ENCODE data around the gene FHL5. TPM values are rescaled to one million over a fixed set of nuclear protein-coding genes. Genes with fewer than 3 reads are reported as not detected.
"Not testable (repeated sequence)": the region's sequence is repeated elsewhere in the genome, so short reads cannot be mapped to it uniquely, and the experiment has no call there.

The FHL5 gene
- total RNA-seq, 8 experiments from 2014 or later: 2.7 TPM; not detected in 7

DNA sequence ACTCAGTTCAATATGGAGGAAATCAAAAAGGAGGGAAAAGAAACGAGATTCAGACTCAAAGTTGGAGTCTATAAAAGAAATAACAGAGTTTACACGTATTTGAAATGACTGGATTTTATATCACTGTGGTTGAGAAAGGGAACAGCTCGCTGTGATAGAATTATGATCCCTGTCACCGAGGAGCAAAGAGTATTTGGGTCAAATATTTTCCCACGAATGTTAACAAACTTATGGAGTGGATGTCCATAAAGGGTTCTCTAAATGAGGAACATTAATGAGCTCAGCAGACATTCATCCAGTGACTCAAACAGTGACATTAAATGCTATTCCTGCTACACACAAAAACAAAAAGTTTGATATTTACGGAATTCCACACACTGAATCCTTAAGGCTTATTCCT lies 57.9 kb downstream of the FHL5 start:
- in situ Hi-C loops (cut with MboI; ENCODE audit: low pct_unique_long_range_greater_than_20kb in 2 of 9, low sequenced_read_pairs in 9 of 9, unreplicated experiment in 9 of 9): loop anchor here in 3 of 9 experiments (10.0 to 25.0 kb wide), 3 partner anchors 274 to 441 kb away; partner anchors contain the start of gene NDUFAF4 (in 1 of the 3)
- H3K27ac ChIP-seq: no peak overlapping the region
- WGBS, 10 experiments: 11 to 92% (median 73%) methylated on average over 5 to 6 of the region's 6 CpGs

DNA sequence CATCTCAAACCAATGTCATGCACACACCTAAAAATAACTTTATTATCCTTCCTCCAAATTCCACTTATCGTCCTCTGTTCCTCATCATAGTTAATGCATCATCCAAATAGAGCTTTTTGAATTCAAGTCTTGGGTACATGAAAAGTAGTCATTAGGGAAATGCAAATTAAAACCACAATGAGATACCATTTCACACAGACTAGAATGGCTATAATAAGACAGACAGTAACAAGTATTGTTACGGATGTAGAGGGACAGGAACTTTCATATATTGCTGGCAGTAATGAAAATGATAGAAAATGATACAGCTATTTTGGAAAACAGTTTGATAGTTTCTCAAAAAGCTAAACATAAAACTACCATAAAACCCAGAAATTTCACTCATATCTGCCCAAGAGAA lies 59.1 kb downstream of the FHL5 start:
- in situ Hi-C loops (cut with MboI; ENCODE audit: low pct_unique_long_range_greater_than_20kb in 2 of 9, low sequenced_read_pairs in 9 of 9, unreplicated experiment in 9 of 9): loop anchor here in 3 of 9 experiments (10.0 to 25.0 kb wide), 3 partner anchors 273 to 440 kb away; partner anchors contain the start of gene NDUFAF4 (in 1 of the 3)
- no peak overlapping the region for H3K27ac ChIP-seq
- ATAC-seq (replicated peaks in 6 of 8): no peak
- H3K4me1 ChIP-seq (replicated peaks in 1 of 2): peaks cover 0 to 4% of the 10 kb centered on the region in 2 donors
- no peak overlapping the region for H3K4me3 ChIP-seq
- 0 to 100% (median 67%) methylated on average over 1 to 2 of the region's 2 CpGs; no CpG with 5 or more reads in 1 of the 10 experiments for WGBS, 10 experiments

More for the DNA sequence above, 57.9 kb downstream of the FHL5 start:
- ATAC-seq (replicated peaks in 6 of 8): no peak
- Histone ChIP-seq H3K4me1 (replicated peaks in 1 of 2) (peaks cover 0 to 14% of the 10 kb centered on the region in 2 donors), H3K4me3 (no peak overlapping the region)

DNA sequence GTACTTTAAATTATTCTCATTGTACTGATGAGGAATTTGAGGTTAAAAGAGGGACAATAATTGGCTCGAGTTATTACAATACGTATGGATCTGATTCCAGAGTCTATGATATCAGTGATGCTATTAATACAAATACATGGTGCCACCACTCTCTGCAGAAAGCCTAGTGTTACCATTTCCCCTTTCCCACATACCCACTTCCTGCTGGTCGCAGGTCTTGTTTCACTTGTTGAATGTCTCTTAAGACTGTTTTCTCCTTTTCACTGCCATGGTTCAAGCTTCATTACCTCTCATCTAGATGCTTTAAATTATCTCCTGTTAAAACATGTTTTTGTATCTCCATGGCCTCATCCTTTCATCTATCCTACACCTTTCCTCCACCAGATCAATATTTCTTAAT lies 62.0 kb downstream of the FHL5 start:
- Histone ChIP-seq H3K4me1 (replicated peaks in 1 of 2) (peaks cover 0 to 3% of the 10 kb centered on the region in 2 donors), H3K27ac (no peak overlapping the region), H3K4me3 (no peak overlapping the region)
- in situ Hi-C loops (cut with MboI; ENCODE audit: low pct_unique_long_range_greater_than_20kb in 2 of 9, low sequenced_read_pairs in 9 of 9, unreplicated experiment in 9 of 9): loop anchor here in 5 of 9 experiments (10.0 to 25.0 kb wide), 6 partner anchors 137 to 437 kb away; partner anchors contain the start of gene NDUFAF4 (in 3 of the 5)
- WGBS, 10 experiments: 0 to 100% (median 78%) methylated on average over 1 to 3 of the region's 3 CpGs; no CpG with 5 or more reads in 2 of the 10 experiments
- ATAC-seq (replicated peaks in 6 of 8): no peak

DNA sequence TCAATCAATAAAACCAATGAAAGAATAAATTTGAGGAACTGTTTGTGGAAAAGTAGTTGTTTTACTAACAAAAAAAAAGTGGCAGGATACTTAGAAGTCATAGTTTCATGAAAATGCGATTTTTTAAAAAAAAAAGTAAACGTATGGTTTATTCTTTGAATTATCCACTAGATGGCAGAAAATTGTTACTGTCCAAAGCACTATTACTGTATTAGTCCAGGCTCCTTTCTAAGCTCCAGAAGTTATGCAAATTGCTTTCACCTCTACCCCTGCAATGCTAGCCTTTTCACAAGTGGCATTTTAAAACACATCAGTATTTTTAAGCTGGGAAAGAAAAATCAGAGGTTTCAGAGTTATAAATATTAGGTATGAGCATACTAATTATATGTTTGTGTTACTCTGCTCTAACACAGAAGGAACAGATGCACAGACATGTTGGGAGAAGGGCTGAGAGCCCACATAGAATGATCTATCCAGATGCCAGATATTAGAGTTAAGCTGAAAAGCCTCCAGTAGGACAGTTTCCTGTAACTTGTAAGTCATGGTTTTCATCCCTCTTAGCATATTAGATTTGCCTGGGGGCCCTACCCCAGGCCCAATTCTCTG lies 63.9 kb downstream of the FHL5 start:
- in situ Hi-C loops (cut with MboI; ENCODE audit: low pct_unique_long_range_greater_than_20kb in 2 of 9, low sequenced_read_pairs in 9 of 9, unreplicated experiment in 9 of 9): loop anchor here in 5 of 9 experiments (10.0 to 25.0 kb wide), 6 partner anchors 135 to 435 kb away; partner anchors contain the start of gene NDUFAF4 (in 3 of the 5)
- peak; percentile 67 to 86 (median 77) for ATAC-seq (replicated peaks in 6 of 8)
- H3K27ac ChIP-seq: no peak overlapping the region
- 0 to 75% (median 16%) methylated on average over 1 to 2 of the region's 2 CpGs; no CpG with 5 or more reads in 1 of the 10 experiments for WGBS, 10 experiments
- H3K4me1 ChIP-seq (replicated peaks in 1 of 2): peaks cover 0 to 3% of the 10 kb centered on the region in 2 donors
- no peak overlapping the region for H3K4me3 ChIP-seq

DNA sequence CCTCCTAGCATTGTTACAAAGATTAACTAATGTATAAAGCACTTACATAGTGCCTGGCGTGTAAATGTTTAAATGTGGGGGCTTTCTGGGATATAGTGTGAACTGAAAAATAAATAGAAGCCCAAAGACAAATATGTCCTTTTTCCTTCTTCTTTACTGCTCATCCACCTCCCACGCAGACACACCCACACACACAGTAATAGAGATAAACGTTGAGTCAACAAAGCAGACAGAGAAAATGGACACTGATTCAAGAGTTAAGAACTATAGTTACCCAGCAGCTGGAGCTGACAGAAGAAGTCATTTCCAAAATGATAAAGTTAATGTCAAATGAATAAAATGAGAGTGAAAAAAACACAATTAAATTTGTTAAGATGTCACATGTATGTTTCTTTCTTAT lies 68.3 kb downstream of the FHL5 start:
- ATAC-seq (replicated peaks in 6 of 8): no peak
- in situ Hi-C loops (cut with MboI; ENCODE audit: low pct_unique_long_range_greater_than_20kb in 2 of 9, low sequenced_read_pairs in 9 of 9, unreplicated experiment in 9 of 9): loop anchor here in 3 of 9 experiments (25.0 kb wide), 4 partner anchors 131 to 431 kb away; partner anchors contain the start of gene NDUFAF4 (in 2 of the 3)
- peaks cover 0 to 3% of the 10 kb centered on the region in 2 donors for H3K4me1 ChIP-seq (replicated peaks in 1 of 2)
- 0 to 89% (median 55%) methylated on average over 2 to 3 of the region's 3 CpGs; no CpG with 5 or more reads in 2 of the 10 experiments for WGBS, 10 experiments
- H3K4me3 ChIP-seq: no peak overlapping the region
- no peak overlapping the region for H3K27ac ChIP-seq

DNA sequence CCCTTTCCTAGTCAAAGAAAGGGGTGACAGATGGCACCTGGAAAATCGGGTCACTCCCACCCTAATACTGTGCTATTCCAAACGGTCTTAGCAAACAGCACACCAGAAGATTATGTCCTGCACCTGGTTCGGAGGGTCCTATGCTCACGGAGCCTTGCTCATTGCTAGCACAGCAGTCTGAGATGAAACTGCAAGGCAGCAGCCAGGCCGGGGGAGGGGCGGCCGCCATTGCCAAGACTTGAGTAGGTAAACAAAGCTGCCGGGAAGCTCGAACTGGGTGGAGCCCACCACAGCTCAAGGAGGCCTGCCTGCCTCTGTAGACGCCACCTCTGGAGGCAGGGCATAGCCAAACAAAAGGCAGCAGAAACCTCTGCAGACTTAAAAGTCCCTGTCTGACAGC lies 75.1 kb downstream of the FHL5 start:
- not testable (repeated sequence) for H3K4me1 ChIP-seq (replicated peaks in 1 of 2); H3K27ac ChIP-seq; H3K4me3 ChIP-seq; ATAC-seq (replicated peaks in 6 of 8)
- in situ Hi-C loops (cut with MboI; ENCODE audit: low pct_unique_long_range_greater_than_20kb in 2 of 9, low sequenced_read_pairs in 9 of 9, unreplicated experiment in 9 of 9): loop anchor here in 3 of 9 experiments (25.0 kb wide), 4 partner anchors 124 to 424 kb away; partner anchors contain the start of gene NDUFAF4 (in 2 of the 3)
- WGBS, 10 experiments: 20% methylated on average over 1 of the region's 10 CpGs; no CpG with 5 or more reads in 9 of the 10 experiments

DNA sequence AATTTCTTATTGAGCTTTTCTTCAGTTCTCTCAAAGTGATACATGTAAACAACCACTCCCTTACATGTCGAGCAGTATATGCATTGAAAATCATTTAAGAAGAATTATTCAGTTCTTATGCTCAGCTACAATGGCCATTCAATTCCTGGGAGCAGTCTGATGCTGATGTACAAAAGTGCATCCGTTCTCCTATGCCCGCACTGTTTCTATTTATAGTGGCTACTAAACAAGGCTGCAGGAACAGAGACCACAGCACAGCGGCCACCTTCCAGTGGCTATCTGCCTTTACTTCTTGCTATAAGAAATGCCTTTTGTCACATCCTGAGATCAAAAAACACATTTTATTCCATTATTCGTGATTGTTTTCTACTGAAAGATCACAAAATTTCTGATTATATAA lies 82.2 kb downstream of the FHL5 start:
- peak in 5 of 8 experiments; percentile 48 to 68 (median 65) for ATAC-seq (replicated peaks in 6 of 8)
- Histone ChIP-seq H3K27ac (no peak overlapping the region), H3K4me3 (no peak overlapping the region), H3K4me1 (replicated peaks in 1 of 2) (peaks cover 4 to 10% of the 10 kb centered on the region in 2 donors)
- in situ Hi-C loops (cut with MboI; ENCODE audit: low pct_unique_long_range_greater_than_20kb in 2 of 9, low sequenced_read_pairs in 9 of 9, unreplicated experiment in 9 of 9): loop anchor here in 3 of 9 experiments (25.0 kb wide), 4 partner anchors 117 to 417 kb away; partner anchors contain the start of gene NDUFAF4 (in 2 of the 3)
- WGBS, 10 experiments: 20 to 69% (median 49%) methylated on average over 1 to 5 of the region's 5 CpGs; no CpG with 5 or more reads in 1 of the 10 experiments

DNA sequence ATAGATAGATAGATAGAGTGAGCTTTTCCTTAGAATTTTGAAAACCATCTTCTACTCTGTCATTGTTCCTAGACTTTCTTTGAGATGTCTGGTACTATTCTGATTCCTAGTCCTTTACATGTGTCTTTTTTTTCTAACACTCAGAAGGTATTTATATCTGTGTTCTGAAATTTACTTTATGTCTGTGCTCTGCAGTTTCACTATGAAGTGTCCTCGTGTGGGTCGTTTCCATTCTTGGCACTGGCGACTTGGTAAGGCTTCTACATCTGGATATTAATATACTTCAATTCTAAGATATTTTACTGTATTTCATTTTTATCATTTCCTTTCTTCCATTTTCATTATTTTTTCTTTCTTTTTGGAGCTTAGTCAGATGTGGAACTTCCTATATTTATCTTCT lies 87.0 kb downstream of the FHL5 start:
- Histone ChIP-seq H3K4me1 (replicated peaks in 1 of 2) (peaks cover 4 to 17% of the 10 kb centered on the region in 2 donors), H3K4me3 (no peak overlapping the region), H3K27ac (no peak overlapping the region)
- no peak for ATAC-seq (replicated peaks in 6 of 8)
- in situ Hi-C loops (cut with MboI; ENCODE audit: low pct_unique_long_range_greater_than_20kb in 2 of 9, low sequenced_read_pairs in 9 of 9, unreplicated experiment in 9 of 9): loop anchor here in 3 of 9 experiments (25.0 kb wide), 4 partner anchors 112 to 412 kb away; partner anchors contain the start of gene NDUFAF4 (in 2 of the 3)
- WGBS, 10 experiments: 0 to 100% (median 88%) methylated on average over 3 of the region's 3 CpGs

DNA sequence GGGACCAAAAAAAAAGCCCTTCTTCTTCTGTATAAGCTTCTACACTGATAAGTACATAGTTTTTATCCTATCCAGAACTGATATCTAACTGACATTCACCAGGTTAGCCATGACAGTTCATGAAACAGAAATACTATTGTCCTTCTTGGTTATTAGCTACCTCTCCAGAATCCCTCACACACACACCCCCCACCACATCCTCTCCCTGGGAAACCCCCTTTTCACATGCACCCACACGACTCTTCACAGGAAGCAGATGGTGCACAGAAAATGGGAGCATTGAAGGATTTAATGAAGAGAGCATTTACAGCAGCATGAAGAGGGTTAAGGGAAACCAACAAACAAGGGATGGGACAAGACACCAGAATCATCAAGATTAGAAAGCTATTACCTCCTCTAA lies 88.9 kb downstream of the FHL5 start:
- 0 to 100% (median 75%) methylated on average over 1 of the region's 1 CpG; no CpG with 5 or more reads in 5 of the 10 experiments for WGBS, 10 experiments
- in situ Hi-C loops (cut with MboI; ENCODE audit: low pct_unique_long_range_greater_than_20kb in 2 of 9, low sequenced_read_pairs in 9 of 9, unreplicated experiment in 9 of 9): no loop called here
- ATAC-seq (replicated peaks in 6 of 8): no peak
- Histone ChIP-seq H3K4me3 (no peak overlapping the region), H3K4me1 (replicated peaks in 1 of 2) (peaks cover 0 to 9% of the 10 kb centered on the region in 2 donors), H3K27ac (no peak overlapping the region)

DNA sequence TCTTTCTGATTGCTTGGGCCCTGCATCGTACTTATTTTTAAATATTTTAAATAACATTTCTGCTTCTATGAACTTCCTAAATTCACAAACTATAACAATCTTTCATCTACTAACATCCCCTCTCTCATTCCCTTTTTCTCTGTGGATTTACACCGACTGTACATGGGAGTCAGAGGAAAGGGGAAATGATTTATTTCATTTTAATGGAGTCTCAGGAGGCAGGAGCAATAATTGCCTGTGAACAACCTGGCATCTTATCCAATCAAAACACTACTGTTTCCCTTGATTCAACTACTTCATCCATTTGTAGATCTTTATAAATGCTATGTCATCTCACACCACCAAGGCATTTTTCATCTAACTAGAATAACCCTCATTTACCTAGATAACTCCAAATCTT lies 89.6 kb downstream of the FHL5 start:
- Histone ChIP-seq H3K4me3 (no peak overlapping the region), H3K4me1 (replicated peaks in 1 of 2) (peaks cover 0 to 9% of the 10 kb centered on the region in 2 donors), H3K27ac (no peak overlapping the region)
- in situ Hi-C loops (cut with MboI; ENCODE audit: low pct_unique_long_range_greater_than_20kb in 2 of 9, low sequenced_read_pairs in 9 of 9, unreplicated experiment in 9 of 9): no loop called here
- ATAC-seq (replicated peaks in 6 of 8): peak in 4 of 8 experiments; percentile 76 to 98 (median 90)
- WGBS, 10 experiments: 0 to 86% (median 69%) methylated on average over 1 to 2 of the region's 2 CpGs; no CpG with 5 or more reads in 2 of the 10 experiments

DNA sequence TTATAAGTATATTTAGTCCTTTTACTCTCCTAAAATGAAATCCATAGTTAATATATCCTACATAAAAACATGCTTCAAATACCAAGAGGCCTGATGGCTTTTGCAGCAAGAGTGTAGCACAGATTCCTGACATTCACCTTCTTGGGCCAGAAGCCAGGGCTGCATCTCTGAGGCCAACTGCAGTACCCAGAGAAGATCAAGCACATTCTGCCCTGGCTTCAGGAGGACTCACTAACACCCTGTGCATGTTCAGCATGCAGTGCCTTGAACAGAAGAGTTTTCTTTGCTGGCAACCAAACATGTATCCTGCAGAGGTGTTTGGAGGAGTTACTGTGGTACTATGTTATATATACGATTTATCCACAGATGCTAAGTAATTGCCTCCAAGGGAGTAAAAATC lies 90.3 kb downstream of the FHL5 start:
- no peak for ATAC-seq (replicated peaks in 6 of 8)
- Histone ChIP-seq H3K4me3 (no peak overlapping the region), H3K27ac (no peak overlapping the region), H3K4me1 (replicated peaks in 1 of 2) (peaks cover 0 to 9% of the 10 kb centered on the region in 2 donors)
- in situ Hi-C loops (cut with MboI; ENCODE audit: low pct_unique_long_range_greater_than_20kb in 2 of 9, low sequenced_read_pairs in 9 of 9, unreplicated experiment in 9 of 9): no loop called here
- 0 to 100% (median 90%) methylated on average over 1 of the region's 1 CpG; no CpG with 5 or more reads in 5 of the 10 experiments for whole genome bisulfite sequencing, 10 experiments

DNA sequence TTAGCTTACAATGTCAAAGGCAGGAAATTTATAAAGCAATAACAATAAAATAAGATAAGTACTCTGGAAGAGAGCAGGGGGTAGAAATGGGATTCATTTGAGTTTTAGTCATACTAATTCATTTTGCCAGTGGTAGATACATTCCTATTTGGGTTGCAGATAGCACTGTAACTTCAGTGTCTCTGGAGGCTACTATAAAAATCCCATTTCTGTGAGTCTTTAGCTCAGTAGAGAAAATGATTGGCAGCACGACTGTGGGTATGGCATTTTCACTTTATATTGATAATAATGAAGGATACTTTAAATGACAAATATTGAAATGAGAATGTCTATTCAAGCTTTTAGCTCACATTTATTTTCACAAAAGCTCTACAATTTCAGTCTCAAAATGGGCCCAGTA lies 93.6 kb downstream of the FHL5 start:
- no peak for ATAC-seq (replicated peaks in 6 of 8)
- no peak overlapping the region for H3K27ac ChIP-seq
- in situ Hi-C loops (cut with MboI; ENCODE audit: low pct_unique_long_range_greater_than_20kb in 2 of 9, low sequenced_read_pairs in 9 of 9, unreplicated experiment in 9 of 9): no loop called here
- WGBS, 10 experiments: 0 to 100% (median 20%) methylated on average over 1 of the region's 1 CpG; no CpG with 5 or more reads in 1 of the 10 experiments
- H3K4me1 ChIP-seq (replicated peaks in 1 of 2): peaks cover 0 to 9% of the 10 kb centered on the region in 2 donors
- no peak overlapping the region for H3K4me3 ChIP-seq

DNA sequence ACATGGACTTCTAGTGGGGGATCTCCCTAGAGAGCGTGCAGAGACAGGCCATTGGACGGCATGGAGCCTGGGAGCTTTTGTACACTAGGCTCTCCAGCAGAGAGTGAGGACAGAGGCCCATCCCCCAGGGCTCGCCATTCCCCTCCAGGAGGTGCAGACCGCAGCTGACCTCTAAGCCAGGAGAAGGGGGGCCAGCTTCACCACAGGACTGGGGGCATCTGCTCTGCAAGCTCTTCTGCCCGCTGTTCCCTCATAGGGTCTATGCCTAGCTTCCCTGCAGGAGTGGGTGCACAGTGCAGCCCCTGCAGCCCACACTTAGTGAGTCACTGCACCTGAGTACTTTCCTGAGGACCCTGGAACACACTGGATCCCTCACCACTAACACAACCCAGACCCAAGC lies 94.4 kb downstream of the FHL5 start:
- in situ Hi-C loops (cut with MboI; ENCODE audit: low pct_unique_long_range_greater_than_20kb in 2 of 9, low sequenced_read_pairs in 9 of 9, unreplicated experiment in 9 of 9): no loop called here
- Histone ChIP-seq H3K4me1 (replicated peaks in 1 of 2) (peaks cover 0 to 3% of the 10 kb centered on the region in 2 donors), H3K4me3 (no peak overlapping the region), H3K27ac (no peak overlapping the region)
- 0 to 100% (median 83%) methylated on average over 1 to 5 of the region's 5 CpGs; no CpG with 5 or more reads in 4 of the 10 experiments for WGBS, 10 experiments
- no peak for ATAC-seq (replicated peaks in 6 of 8)
